Measurements from ENCODE around the gene MYCBP2. TPM values are rescaled to one million over a fixed set of nuclear protein-coding genes. Genes with fewer than 3 reads are reported as not detected.

MYCBP2 gene
- total and polyA plus RNA-seq, 2 donors (not counting 1 experiment from before 2014, with no cell fraction given) = 32.5 to 95.9 TPM

- no peaks in the 10 kb centered on the region for H4K20me1 ChIP-seq (ENCODE audit: control insufficient read depth, extremely low read depth, insufficient read depth, low read length)
- H3K4me1 ChIP-seq (ENCODE audit: control insufficient read depth, extremely low read depth, insufficient read depth, low read length) = no peaks in the 10 kb centered on the region
- H2AFZ ChIP-seq (ENCODE audit: low read length) = no peak overlapping the region
- no peaks in the 10 kb centered on the region for H3K27me3 ChIP-seq (ENCODE audit: control insufficient read depth, insufficient read depth, low read length)
- H3K9ac ChIP-seq (ENCODE audit: insufficient read depth, low read length) = no peak overlapping the region
- no peaks in the 10 kb centered on the region for H3K79me2 ChIP-seq (ENCODE audit: control insufficient read depth, insufficient read depth, low read length)
- no peaks in the 10 kb centered on the region for H3K9me3 ChIP-seq (ENCODE audit: control insufficient read depth, insufficient read depth, low read depth, low read length)
- no peak for DNase-seq (ENCODE audit: low read depth in 2 of 2)
- no peak overlapping the region for H3K4me3 ChIP-seq (replicated peaks in 1 of 4; ENCODE audit: control extremely low read depth in 1 of 4, insufficient read depth in 1 of 4, low read depth in 3 of 4, low read length in 4 of 4)
- H3K27ac ChIP-seq (ENCODE audit: insufficient read depth, low read length) = no peak overlapping the region
- no peaks in the 10 kb centered on the region for H3K36me3 ChIP-seq (ENCODE audit: control insufficient read depth, insufficient read depth, low read length)
- no peak for TF ChIP-seq EZH2 (IDR thresholded peaks at IDR 0.05; ENCODE audit: low read length, missing control alignments)
- TF ChIP-seq CTCF (conservative IDR thresholded peaks at IDR 0.05 in 1 of 2, IDR thresholded peaks at IDR 0.05 in 1 of 2; ENCODE audit: low read depth in 1 of 2, low read length in 2 of 2) = no peak
- no peak overlapping the region for H3K4me2 ChIP-seq (ENCODE audit: extremely low read depth, insufficient read depth, low read length)
Measured at GRCh38 chr13:77374339-77374738, 47.4 kb upstream of the MYCBP2 start.

- Histone ChIP-seq H3K4me2 (ENCODE audit: extremely low read depth, insufficient read depth, low read length) (no peak overlapping the region), H3K79me2 (ENCODE audit: control insufficient read depth, insufficient read depth, low read length) (no peaks in the 10 kb centered on the region), H3K27me3 (ENCODE audit: control insufficient read depth, insufficient read depth, low read length) (no peaks in the 10 kb centered on the region), H3K27ac (ENCODE audit: insufficient read depth, low read length) (no peak overlapping the region), H3K36me3 (ENCODE audit: control insufficient read depth, insufficient read depth, low read length) (no peaks in the 10 kb centered on the region), H3K4me3 (replicated peaks in 1 of 4; ENCODE audit: control extremely low read depth in 1 of 4, insufficient read depth in 1 of 4, low read depth in 3 of 4, low read length in 4 of 4) (no peak overlapping the region), H3K9me3 (ENCODE audit: control insufficient read depth, insufficient read depth, low read depth, low read length) (no peaks in the 10 kb centered on the region), H2AFZ (ENCODE audit: low read length) (no peak overlapping the region), H3K4me1 (ENCODE audit: control insufficient read depth, extremely low read depth, insufficient read depth, low read length) (no peaks in the 10 kb centered on the region), H4K20me1 (ENCODE audit: control insufficient read depth, extremely low read depth, insufficient read depth, low read length) (no peaks in the 10 kb centered on the region), H3K9ac (ENCODE audit: insufficient read depth, low read length) (no peak overlapping the region)
- DNase-seq (ENCODE audit: low read depth in 2 of 2) = no peak
- TF ChIP-seq EZH2 (IDR thresholded peaks at IDR 0.05; ENCODE audit: low read length, missing control alignments) (no peak), CTCF (conservative IDR thresholded peaks at IDR 0.05 in 1 of 2, IDR thresholded peaks at IDR 0.05 in 1 of 2; ENCODE audit: low read depth in 1 of 2, low read length in 2 of 2) (no peak)
Measured at GRCh38 chr13:77373502-77373901, 46.6 kb upstream of the MYCBP2 start.

GRCh38 chr13:77372275-77372674 is 45.4 kb upstream of the MYCBP2 start:
- Histone ChIP-seq H3K4me1 (ENCODE audit: control insufficient read depth, extremely low read depth, insufficient read depth, low read length) (no peaks in the 10 kb centered on the region), H3K9ac (ENCODE audit: insufficient read depth, low read length) (no peak overlapping the region)
- TF ChIP-seq EZH2 (IDR thresholded peaks at IDR 0.05; ENCODE audit: low read length, missing control alignments) = no peak
- no peak for TF ChIP-seq CTCF (conservative IDR thresholded peaks at IDR 0.05 in 1 of 2, IDR thresholded peaks at IDR 0.05 in 1 of 2; ENCODE audit: low read depth in 1 of 2, low read length in 2 of 2)

More at GRCh38 chr13:77372275-77372674, 45.4 kb upstream of the MYCBP2 start:
- Histone ChIP-seq H3K27me3 (ENCODE audit: control insufficient read depth, insufficient read depth, low read length) (no peaks in the 10 kb centered on the region), H3K4me2 (ENCODE audit: extremely low read depth, insufficient read depth, low read length) (no peak overlapping the region), H3K4me3 (replicated peaks in 1 of 4; ENCODE audit: control extremely low read depth in 1 of 4, insufficient read depth in 1 of 4, low read depth in 3 of 4, low read length in 4 of 4) (no peak overlapping the region), H3K36me3 (ENCODE audit: control insufficient read depth, insufficient read depth, low read length) (no peaks in the 10 kb centered on the region), H4K20me1 (ENCODE audit: control insufficient read depth, extremely low read depth, insufficient read depth, low read length) (no peaks in the 10 kb centered on the region), H2AFZ (ENCODE audit: low read length) (no peak overlapping the region), H3K27ac (ENCODE audit: insufficient read depth, low read length) (no peak overlapping the region), H3K79me2 (ENCODE audit: control insufficient read depth, insufficient read depth, low read length) (no peaks in the 10 kb centered on the region), H3K9me3 (ENCODE audit: control insufficient read depth, insufficient read depth, low read depth, low read length) (no peaks in the 10 kb centered on the region)
- peak; percentile 8 to 13 for DNase-seq (ENCODE audit: low read depth in 2 of 2)

All from fibroblast of lung (primary cell).